Activated CD4-positive, alpha-beta T cell treated with anti-CD3 and anti-CD28 coated beads, Interleukin-2, amount 10 ng/mL, durations not matched to agents 24 days and 14 days (primary cell): ENCODE data around the gene DDA1. TPM values are rescaled to one million over a fixed set of nuclear protein-coding genes. Genes with fewer than 3 reads are reported as not detected.
A peak's percentile ranks its signal among the peaks of the same experiment; 100 is the strongest.

ENCODE experiments used
- DNase-seq: peaks from one replicate; pipeline ENCODE4 v3.0.0; 2022
- H3K27ac Mint-ChIP-seq: one replicate; pipeline ENCODE4 v1.8.0; 2022; ENCODE audit warnings: mild to moderate bottlenecking, mixed read lengths
- H3K27me3 Mint-ChIP-seq: one replicate; pipeline ENCODE4 v1.8.0; 2022; ENCODE audit warnings: mixed read lengths
- H3K36me3 Mint-ChIP-seq: one replicate; pipeline ENCODE4 v1.8.0; 2022; ENCODE audit warnings: low read depth, mild to moderate bottlenecking, mixed read lengths
- H3K4me1 Mint-ChIP-seq: one replicate; pipeline ENCODE4 v1.8.0; 2021; ENCODE audit warnings: mixed read lengths
- H3K4me3 Mint-ChIP-seq: one replicate; pipeline ENCODE4 v1.8.0; 2022; ENCODE audit warnings: mild to moderate bottlenecking, moderate library complexity, mixed read lengths
- H3K9me3 Mint-ChIP-seq: one replicate; pipeline ENCODE4 v1.8.0; 2021; ENCODE audit warnings: mixed read lengths
- intact Hi-C: fragments of 100-400 bp; cut with micrococcal nuclease; formaldehyde crosslinking; loops from one replicate; pipeline ENCODE4 v1.15.1; 2023
- total RNA-seq: library from RNA; stranded (reverse); gene quantifications from 2 replicates; pipeline ENCODE4 v1.2.3, GENCODE V29; 2022

Gene DDA1
- total RNA-seq, 1 donor from 2014 or later, result 38.2 TPM

GRCh38 chr19:17311455-17312188 lies 2.3 kb downstream of the DDA1 start:
- H3K27ac Mint-ChIP-seq, result no peak overlapping the region
- no peaks in the 10 kb centered on the region for H3K27me3 Mint-ChIP-seq
- H3K4me1 Mint-ChIP-seq, result peaks cover 26% of the 10 kb centered on the region
- DNase-seq, result peak; percentile 56
- peak overlapping the region; percentile 66 for H3K4me3 Mint-ChIP-seq
- H3K9me3 Mint-ChIP-seq, result no peaks in the 10 kb centered on the region
- intact Hi-C loops, result no loop called here
- peaks cover 36% of the 10 kb centered on the region for H3K36me3 Mint-ChIP-seq

DNA sequence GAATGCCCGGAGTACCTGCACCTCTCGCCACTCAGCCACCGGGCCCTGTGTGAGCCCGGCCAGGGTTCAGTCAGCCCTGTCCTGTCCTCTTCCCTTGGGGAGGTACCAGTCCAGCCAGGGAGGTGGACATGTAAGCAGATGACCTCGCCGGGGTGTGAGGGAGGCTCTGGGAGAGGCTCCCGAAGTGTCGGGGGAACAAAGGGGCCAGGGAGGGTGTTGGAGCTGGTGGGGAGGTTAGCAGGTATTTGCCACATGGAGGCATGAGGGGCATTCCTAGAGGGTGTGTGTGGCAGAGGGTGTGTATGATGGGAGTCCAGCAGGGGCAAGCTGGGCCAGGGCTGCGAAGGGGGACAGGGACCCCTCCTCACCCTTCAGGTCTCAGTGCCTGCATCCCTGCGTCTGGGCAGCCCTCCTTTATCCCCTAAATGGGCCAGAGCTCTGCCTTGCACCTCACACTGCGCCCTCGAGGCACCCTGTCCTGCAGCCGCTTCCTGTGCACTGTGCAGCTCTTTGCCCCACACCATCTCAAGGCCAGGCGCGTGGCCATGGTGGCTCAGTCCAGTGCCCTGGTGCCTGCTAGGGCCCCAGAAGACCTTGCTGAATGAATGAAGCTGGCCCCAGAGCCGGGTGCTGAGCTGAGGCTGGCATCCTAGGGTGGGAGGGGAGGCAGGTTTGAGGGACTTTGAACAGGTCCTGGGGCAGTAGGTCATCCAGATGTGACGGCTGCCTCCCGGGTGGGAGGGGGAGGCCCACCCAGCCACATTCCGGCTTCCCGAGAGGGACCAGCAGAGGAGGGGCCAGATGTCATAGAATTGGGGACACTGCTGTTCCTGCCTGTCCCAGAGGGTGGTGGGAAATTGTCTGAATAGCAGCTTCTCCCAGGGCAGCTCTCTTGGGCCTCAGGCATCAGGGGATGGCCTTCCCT lies 3.1 kb downstream of the DDA1 start:
- H3K27me3 Mint-ChIP-seq, result no peaks in the 10 kb centered on the region
- H3K27ac Mint-ChIP-seq, result no peak overlapping the region
- intact Hi-C loops, result no loop called here
- H3K36me3 Mint-ChIP-seq, result peaks cover 39% of the 10 kb centered on the region
- DNase-seq, result no peak
- peaks cover 24% of the 10 kb centered on the region for H3K4me1 Mint-ChIP-seq
- H3K4me3 Mint-ChIP-seq, result no peak overlapping the region
- no peaks in the 10 kb centered on the region for H3K9me3 Mint-ChIP-seq

DNA sequence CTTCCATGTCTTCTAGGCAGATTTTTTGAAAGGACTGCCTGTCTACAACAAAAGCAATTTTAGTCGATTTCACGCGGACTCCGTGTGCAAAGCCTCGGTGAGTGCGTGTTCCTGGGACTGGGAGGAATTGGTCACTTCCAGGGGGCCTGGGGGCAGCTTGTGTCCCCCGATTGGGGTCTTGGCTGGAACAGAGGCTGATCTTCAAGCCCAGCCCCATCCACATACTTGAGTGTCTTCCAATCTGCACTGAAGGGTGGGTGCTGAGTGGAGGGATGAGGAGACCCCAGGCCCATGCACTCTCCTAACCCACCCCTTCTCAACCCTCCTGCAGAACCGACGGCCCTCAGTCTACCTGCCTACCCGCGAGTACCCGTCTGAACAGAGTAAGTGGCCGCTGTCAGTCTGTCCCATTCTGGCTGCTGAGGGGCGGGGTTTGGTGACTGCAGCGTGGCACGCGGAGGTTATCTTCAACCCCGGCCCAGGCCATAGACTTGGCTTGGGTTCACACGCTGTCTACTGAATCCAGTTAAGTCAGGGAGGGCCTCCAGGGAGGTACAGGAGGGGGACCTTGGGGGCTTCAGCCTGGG lies 4.7 kb downstream of the DDA1 start:
- H3K4me1 Mint-ChIP-seq, result peaks cover 17% of the 10 kb centered on the region
- H3K27me3 Mint-ChIP-seq, result no peaks in the 10 kb centered on the region
- no peak overlapping the region for H3K27ac Mint-ChIP-seq
- no peak overlapping the region for H3K4me3 Mint-ChIP-seq
- no peak for DNase-seq
- H3K9me3 Mint-ChIP-seq, result no peaks in the 10 kb centered on the region
- intact Hi-C loops, result no loop called here
- H3K36me3 Mint-ChIP-seq, result peaks cover 37% of the 10 kb centered on the region

GRCh38 chr19:17318966-17319365 lies 9.6 kb downstream of the DDA1 start:
- Mint-ChIP-seq H3K27me3 (no peaks in the 10 kb centered on the region), H3K4me3 (no peak overlapping the region)

DNA sequence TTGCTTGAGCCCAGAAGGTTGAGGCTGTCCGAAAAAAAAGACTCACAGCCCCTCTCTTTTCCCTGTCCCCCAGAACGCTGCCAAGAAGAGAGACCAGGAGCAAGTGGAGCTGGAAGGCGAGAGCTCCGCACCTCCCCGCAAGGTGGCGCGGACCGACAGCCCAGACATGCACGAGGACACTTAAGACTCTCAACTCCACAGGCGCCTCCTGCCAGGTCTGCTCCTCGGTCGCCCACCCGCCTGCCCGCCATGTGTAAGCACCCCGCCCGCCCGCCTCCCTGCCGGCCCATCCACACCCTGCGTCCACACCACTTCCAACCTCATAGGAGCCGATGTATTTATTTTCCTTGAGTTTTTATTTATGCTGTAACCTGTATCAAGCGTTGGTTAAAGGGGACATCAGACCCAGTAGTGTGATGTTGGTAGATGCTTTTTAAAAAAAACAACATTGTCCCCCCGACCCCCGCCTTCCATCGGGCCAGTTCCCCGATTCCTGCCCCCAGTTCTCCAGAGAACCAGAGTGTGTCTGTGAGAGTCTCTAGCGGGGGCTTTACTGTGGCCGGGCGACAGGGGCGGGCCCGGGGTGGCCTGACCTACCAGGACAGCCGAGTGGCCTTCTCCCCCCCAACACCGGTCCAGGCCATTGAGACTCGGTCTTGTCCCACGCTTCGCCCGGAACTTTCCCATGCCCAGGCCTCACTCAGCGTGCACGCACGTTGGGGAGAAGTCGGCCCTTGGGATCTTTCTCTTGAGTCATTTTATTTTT lies 10.3 kb downstream of the DDA1 start:
- Mint-ChIP-seq H3K4me1 (no peaks in the 10 kb centered on the region), H3K4me3 (no peak overlapping the region), H3K27ac (no peak overlapping the region), H3K9me3 (no peaks in the 10 kb centered on the region), H3K36me3 (peaks cover 32% of the 10 kb centered on the region), H3K27me3 (no peaks in the 10 kb centered on the region)
- no peak for DNase-seq
- intact Hi-C loops, result no loop called here

More at GRCh38 chr19:17318966-17319365, 9.6 kb downstream of the DDA1 start:
- peaks cover 36% of the 10 kb centered on the region for H3K36me3 Mint-ChIP-seq
- intact Hi-C loops, result no loop called here
- H3K4me1 Mint-ChIP-seq, result no peaks in the 10 kb centered on the region
- no peak overlapping the region for H3K27ac Mint-ChIP-seq
- H3K9me3 Mint-ChIP-seq, result no peaks in the 10 kb centered on the region
- DNase-seq, result no peak

DNA sequence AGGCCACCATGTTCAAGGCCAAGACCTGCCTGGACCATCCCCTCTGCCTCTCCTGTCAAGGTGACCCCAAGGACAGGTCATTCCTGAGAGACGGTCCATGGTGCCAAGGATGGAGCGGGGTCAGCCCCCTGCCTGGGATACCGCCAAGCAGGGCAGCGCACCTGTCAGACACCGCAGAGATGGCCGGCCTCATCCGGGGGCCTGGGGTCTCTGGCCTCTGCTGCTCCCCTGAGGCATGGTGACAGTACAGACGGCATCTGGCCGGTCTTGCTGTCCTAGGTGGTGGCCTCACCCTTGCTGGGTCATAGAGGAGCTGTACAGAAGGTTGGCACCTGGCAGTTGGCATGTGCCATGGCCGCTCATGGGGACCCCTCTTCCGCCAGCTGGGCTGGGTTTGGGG lies 11.1 kb downstream of the DDA1 start:
- intact Hi-C loops, result no loop called here
- H3K4me3 Mint-ChIP-seq, result no peak overlapping the region

DNA sequence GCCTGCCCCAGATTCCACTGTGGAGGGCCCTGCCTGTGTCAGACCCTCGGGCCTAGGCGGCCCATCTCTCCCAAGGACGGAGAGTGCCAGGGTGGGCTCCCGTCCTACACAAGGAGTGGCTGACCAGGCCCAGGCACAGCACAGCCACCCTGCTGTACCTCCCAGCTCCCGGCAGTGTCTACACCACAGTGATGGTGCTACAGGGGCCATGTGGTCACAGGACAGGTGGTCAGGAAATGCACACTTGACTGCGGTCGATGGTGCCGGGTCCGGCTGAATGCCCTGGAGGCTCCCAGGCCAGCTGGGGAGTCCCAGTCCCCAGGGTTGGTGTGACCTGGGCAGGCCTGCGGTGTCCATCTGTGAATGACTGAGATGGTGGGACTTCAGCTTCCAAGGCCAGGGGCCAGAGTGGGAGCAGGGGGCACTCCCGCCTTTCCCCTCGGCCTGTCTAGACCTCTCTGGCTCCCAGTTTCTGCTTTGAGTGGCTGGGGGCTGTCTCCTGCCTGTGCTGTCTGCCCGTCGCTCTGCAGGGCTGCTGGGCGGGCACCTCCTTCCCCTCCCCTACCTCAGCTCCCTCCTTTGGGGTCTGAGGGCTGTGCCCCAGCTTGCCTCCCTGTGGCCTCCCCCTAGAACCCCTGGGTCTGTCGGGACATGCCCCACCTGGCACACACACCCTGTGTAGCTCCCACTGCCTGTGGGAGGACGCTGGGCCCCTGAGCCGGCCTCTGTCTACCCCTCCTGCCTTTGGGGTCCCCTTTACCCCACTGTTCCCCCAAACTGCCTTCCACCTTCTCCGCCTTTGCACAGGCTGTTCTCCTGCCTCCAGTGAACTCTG lies 12.5 kb downstream of the DDA1 start:
- Mint-ChIP-seq H3K9me3 (no peaks in the 10 kb centered on the region), H3K27me3 (no peaks in the 10 kb centered on the region), H3K36me3 (peaks cover 20% of the 10 kb centered on the region), H3K4me3 (no peak overlapping the region), H3K4me1 (no peaks in the 10 kb centered on the region), H3K27ac (no peak overlapping the region)
- intact Hi-C loops, result no loop called here
- DNase-seq, result no peak

More for the DNA sequence above, 11.1 kb downstream of the DDA1 start:
- no peaks in the 10 kb centered on the region for H3K27me3 Mint-ChIP-seq
- H3K27ac Mint-ChIP-seq, result no peak overlapping the region
- DNase-seq, result no peak
- H3K9me3 Mint-ChIP-seq, result no peaks in the 10 kb centered on the region
- H3K4me1 Mint-ChIP-seq, result no peaks in the 10 kb centered on the region
- peaks cover 31% of the 10 kb centered on the region for H3K36me3 Mint-ChIP-seq

DNA sequence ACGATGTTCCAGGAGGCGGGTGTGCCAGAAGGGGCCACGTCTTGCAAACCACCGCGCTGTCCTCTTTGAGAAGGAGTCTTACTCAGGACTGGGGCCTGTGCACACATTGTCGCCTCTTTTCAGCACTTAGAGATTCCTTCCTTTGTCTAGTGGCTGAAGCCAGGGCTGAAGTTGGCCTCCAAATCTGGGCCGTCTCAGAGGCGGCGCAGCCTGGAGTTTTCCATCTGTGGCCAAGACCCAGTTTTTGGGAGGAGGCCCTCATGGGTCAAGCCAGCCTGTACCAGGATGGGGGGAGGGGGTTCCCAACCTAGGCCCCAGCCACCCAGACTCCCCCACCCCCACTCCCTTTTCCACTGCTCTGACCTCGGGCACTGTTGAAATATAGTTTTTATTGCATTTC lies 13.5 kb downstream of the DDA1 start:
- Mint-ChIP-seq H3K4me1 (no peaks in the 10 kb centered on the region), H3K36me3 (peaks cover 16% of the 10 kb centered on the region), H3K27me3 (no peaks in the 10 kb centered on the region), H3K4me3 (no peak overlapping the region), H3K27ac (no peak overlapping the region), H3K9me3 (no peaks in the 10 kb centered on the region)
- intact Hi-C loops, result no loop called here
- no peak for DNase-seq

DNA sequence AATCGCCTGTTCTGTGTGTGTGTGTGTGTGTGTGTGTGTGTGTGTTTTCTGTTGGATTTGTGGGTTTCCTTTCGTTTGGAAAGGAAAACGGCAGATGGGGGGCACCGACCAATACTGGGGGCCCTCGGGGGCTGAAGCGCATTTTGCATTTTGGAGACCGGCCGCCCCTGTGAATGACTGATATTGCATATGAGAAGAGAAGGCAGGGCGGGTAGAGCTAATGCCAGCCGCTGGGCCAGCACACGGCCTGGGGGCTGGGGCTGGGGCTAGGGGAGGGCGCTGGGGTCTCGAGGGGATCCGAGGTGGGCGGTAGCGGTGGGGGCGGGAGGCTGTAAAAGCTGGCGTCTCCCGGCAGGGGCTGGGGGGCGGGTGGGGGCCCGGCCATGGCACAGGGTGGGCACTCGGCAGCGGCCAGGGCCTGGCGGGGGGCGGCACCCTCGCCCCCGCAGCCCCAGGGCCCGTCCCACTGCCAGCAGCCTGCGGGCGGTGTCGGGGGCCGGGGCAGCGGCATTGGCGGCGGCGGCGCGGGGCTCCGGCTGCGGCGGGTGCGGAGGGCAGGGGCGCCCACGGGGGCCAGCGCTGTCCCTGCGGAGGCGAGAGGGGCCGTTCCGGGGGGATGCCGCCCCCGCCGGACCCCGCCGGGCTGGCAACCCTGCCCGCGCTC lies 14.1 kb downstream of the DDA1 start:
- H3K27me3 Mint-ChIP-seq, result no peaks in the 10 kb centered on the region
- intact Hi-C loops, result no loop called here
- H3K4me1 Mint-ChIP-seq, result no peaks in the 10 kb centered on the region
- H3K27ac Mint-ChIP-seq, result no peak overlapping the region
- H3K36me3 Mint-ChIP-seq, result peaks cover 15% of the 10 kb centered on the region
- H3K9me3 Mint-ChIP-seq, result no peaks in the 10 kb centered on the region
- no peak overlapping the region for H3K4me3 Mint-ChIP-seq
- no peak for DNase-seq

DNA sequence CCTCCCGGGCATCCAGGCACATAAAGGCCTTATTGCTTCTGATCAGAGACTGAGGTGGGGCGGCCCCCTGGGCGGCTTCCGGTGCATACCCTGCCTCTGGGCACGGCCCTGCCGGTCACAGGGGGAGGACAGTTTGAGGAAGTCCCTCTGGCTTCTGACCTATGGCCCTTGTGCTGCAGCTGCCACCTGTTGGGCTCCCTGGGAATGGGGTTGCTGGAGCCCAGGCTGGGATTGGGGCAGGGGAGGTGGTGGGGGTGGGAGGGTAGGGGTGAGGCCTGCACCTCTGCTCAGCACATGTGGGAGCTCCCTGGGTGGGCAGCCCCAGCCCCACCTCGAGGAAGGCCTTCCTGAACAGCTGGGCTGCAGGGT lies 14.6 kb downstream of the DDA1 start:
- no peaks in the 10 kb centered on the region for H3K4me1 Mint-ChIP-seq
- no peak for DNase-seq
- no peak overlapping the region for H3K4me3 Mint-ChIP-seq
- H3K27me3 Mint-ChIP-seq, result no peaks in the 10 kb centered on the region
- no peak overlapping the region for H3K27ac Mint-ChIP-seq
- no peaks in the 10 kb centered on the region for H3K9me3 Mint-ChIP-seq
- H3K36me3 Mint-ChIP-seq, result peaks cover 15% of the 10 kb centered on the region
- intact Hi-C loops, result no loop called here

- H3K4me3 Mint-ChIP-seq, result no peak overlapping the region
Observed at GRCh38 chr19:17324357-17325114, 15.2 kb downstream of the DDA1 start.

DNA sequence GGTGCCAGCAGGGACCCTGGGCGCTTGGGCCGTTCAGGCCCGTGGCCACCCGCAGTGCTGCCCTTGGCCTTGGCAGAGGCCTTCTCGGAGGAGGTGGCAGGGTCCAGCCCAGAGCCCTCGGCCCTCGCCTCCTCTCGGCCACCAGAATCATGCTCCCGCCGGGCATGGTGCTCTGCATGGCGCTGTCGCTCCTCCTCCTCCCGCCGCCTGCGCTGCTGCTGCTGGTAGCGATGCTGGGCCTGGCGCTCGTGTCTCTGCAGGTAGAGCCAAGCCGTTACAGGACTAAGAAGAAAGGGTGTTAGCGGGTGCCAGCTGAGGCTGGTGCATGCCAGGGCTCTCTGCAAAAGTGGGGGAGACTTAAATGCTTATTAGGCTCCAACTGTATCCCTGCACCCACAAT lies 15.8 kb downstream of the DDA1 start:
- Mint-ChIP-seq H3K4me3 (no peak overlapping the region), H3K36me3 (peaks cover 13% of the 10 kb centered on the region), H3K27me3 (peaks cover 5% of the 10 kb centered on the region), H3K27ac (no peak overlapping the region), H3K9me3 (no peaks in the 10 kb centered on the region), H3K4me1 (peaks cover 3% of the 10 kb centered on the region)
- intact Hi-C loops, result no loop called here
- no peak for DNase-seq

More at GRCh38 chr19:17324357-17325114, 15.2 kb downstream of the DDA1 start:
- no peaks in the 10 kb centered on the region for H3K4me1 Mint-ChIP-seq
- no peaks in the 10 kb centered on the region for H3K27me3 Mint-ChIP-seq
- intact Hi-C loops, result no loop called here
- H3K27ac Mint-ChIP-seq, result no peak overlapping the region
- peaks cover 15% of the 10 kb centered on the region for H3K36me3 Mint-ChIP-seq
- DNase-seq, result no peak
- H3K9me3 Mint-ChIP-seq, result no peaks in the 10 kb centered on the region
